Loucy (cell line): ENCODE measurements around the gene SHROOM3.

Experiments
- H2AFZ ChIP-seq: fragments of 200-600 bp; sonication (generic); 2 replicates; pipeline ENCODE4 v1.6.0; 2016; ENCODE audit warnings: antibody characterized with exemption, mild to moderate bottlenecking, low read length, moderate library complexity
- H3F3A ChIP-seq: fragments of 200-600 bp; 2 replicates; pipeline ENCODE4 v1.6.0; 2016; ENCODE audit warnings: antibody characterized with exemption, low read depth, mild to moderate bottlenecking
- H3K27me3 ChIP-seq: fragments of 200-600 bp; sonication (generic); 2 replicates; pipeline ENCODE4 v1.6.1; 2014; ENCODE audit warnings: low read length, mild to moderate bottlenecking; ENCODE audit not compliant: insufficient read depth, poor library complexity, severe bottlenecking
- H3K36me3 ChIP-seq: fragments of 200-600 bp; sonication (generic); 2 replicates; pipeline ENCODE4 v1.6.1; 2016; ENCODE audit warnings: low read length; ENCODE audit not compliant: insufficient read depth
- H3K4me1 ChIP-seq: fragments of 200-600 bp; sonication (generic); 2 replicates; pipeline ENCODE4 v1.5.1; 2014; ENCODE audit warnings: low read length, mild to moderate bottlenecking; ENCODE audit not compliant: insufficient read depth, poor library complexity, severe bottlenecking
- H3K4me2 ChIP-seq: fragments of 200-600 bp; sonication (generic); 2 replicates; pipeline ENCODE4 v1.6.0; 2014; ENCODE audit warnings: antibody characterized with exemption, low read length, low read depth, mild to moderate bottlenecking; ENCODE audit not compliant: poor library complexity, severe bottlenecking
- H3K4me3 ChIP-seq: fragments of 200-600 bp; sonication (generic); 2 replicates; pipeline ENCODE4 v1.5.1; 2014; ENCODE audit warnings: low read length, mild to moderate bottlenecking, mixed read lengths; ENCODE audit not compliant: poor library complexity, severe bottlenecking
- H3K79me2 ChIP-seq: fragments of 200-600 bp; sonication (generic); 2 replicates; pipeline ENCODE4 v1.6.1; 2014; ENCODE audit warnings: low read length; ENCODE audit not compliant: insufficient read depth
- H3K9ac ChIP-seq: fragments of 200-600 bp; sonication (generic); 2 replicates; pipeline ENCODE4 v1.6.0; 2014; ENCODE audit warnings: mild to moderate bottlenecking, low read depth, low read length, moderate library complexity; ENCODE audit not compliant: poor library complexity, severe bottlenecking
- H3K9me2 ChIP-seq: fragments of 200-600 bp; sonication (generic); replicated peaks from 2 replicates; pipeline ENCODE4 v1.6.1; 2016; ENCODE audit warnings: low read depth, low read length, mixed read lengths
- H3K9me3 ChIP-seq: fragments of 200-600 bp; sonication (generic); 2 replicates; pipeline ENCODE4 v1.6.1; 2014; ENCODE audit warnings: mild to moderate bottlenecking, antibody characterized with exemption, low read length, low read depth; ENCODE audit not compliant: insufficient read depth
- H4K20me1 ChIP-seq: fragments of 200-600 bp; sonication (generic); 2 replicates; pipeline ENCODE4 v1.6.0; 2014; ENCODE audit warnings: antibody characterized with exemption, low read length, mild to moderate bottlenecking; ENCODE audit not compliant: insufficient read depth, poor library complexity, severe bottlenecking
- CTCF ChIP-seq: fragments of 200-600 bp; sonication (generic); conservative IDR thresholded peaks from 2 replicates; pipeline ENCODE4 v1.5.1; 2014; ENCODE audit warnings: mild to moderate bottlenecking, antibody characterized with exemption, low read length
- EZH2phosphoT487 ChIP-seq: fragments of 200-600 bp; IDR thresholded peaks from 2 replicates; pipeline ENCODE4 v1.6.1; 2018; ENCODE audit warnings: antibody characterized with exemption, mild to moderate bottlenecking, moderate library complexity, borderline replicate concordance

The SHROOM3 gene

GRCh38 chr4:76702440-76703122, 267.6 kb downstream of the SHROOM3 start:
- Histone ChIP-seq H3K36me3 (no peaks in the 10 kb centered on the region), H3K4me1 (peaks cover 15% of the 10 kb centered on the region), H3K9me2 (no peaks in the 10 kb centered on the region), H3K4me2 (no peak overlapping the region), H4K20me1 (no peaks in the 10 kb centered on the region), H3K79me2 (no peaks in the 10 kb centered on the region), H3F3A (no peaks in the 10 kb centered on the region), H2AFZ (no peak overlapping the region), H3K4me3 (no peak overlapping the region), H3K9ac (no peak overlapping the region), H3K27me3 (no peaks in the 10 kb centered on the region), H3K9me3 (no peaks in the 10 kb centered on the region)
- TF ChIP-seq EZH2phosphoT487: no peak

GRCh38 chr4:76703123-76703490, 268.1 kb downstream of the SHROOM3 start:
- no peaks in the 10 kb centered on the region for H3K27me3 ChIP-seq
- no peaks in the 10 kb centered on the region for H3K36me3 ChIP-seq
- no peaks in the 10 kb centered on the region for H4K20me1 ChIP-seq
- H3K9me3 ChIP-seq: no peaks in the 10 kb centered on the region
- no peaks in the 10 kb centered on the region for H3K79me2 ChIP-seq
- H3K4me3 ChIP-seq: no peak overlapping the region
- no peak overlapping the region for H3K4me2 ChIP-seq
- H3K4me1 ChIP-seq: peaks cover 10% of the 10 kb centered on the region
- TF ChIP-seq CTCF (no peak), EZH2phosphoT487 (no peak)
- H3K9me2 ChIP-seq: no peaks in the 10 kb centered on the region
- H2AFZ ChIP-seq: no peak overlapping the region
- H3K9ac ChIP-seq: no peak overlapping the region
- H3F3A ChIP-seq: no peaks in the 10 kb centered on the region

GRCh38 chr4:76703676-76704075, 268.6 kb downstream of the SHROOM3 start:
- Histone ChIP-seq H4K20me1 (no peaks in the 10 kb centered on the region), H2AFZ (no peak overlapping the region), H3K4me1 (peaks cover 4% of the 10 kb centered on the region), H3K9ac (no peak overlapping the region), H3K9me2 (no peaks in the 10 kb centered on the region), H3K79me2 (no peaks in the 10 kb centered on the region), H3K36me3 (no peaks in the 10 kb centered on the region), H3K9me3 (no peaks in the 10 kb centered on the region), H3K27me3 (no peaks in the 10 kb centered on the region), H3K4me3 (no peak overlapping the region), H3F3A (no peaks in the 10 kb centered on the region), H3K4me2 (no peak overlapping the region)
- no peak for TF ChIP-seq CTCF
- no peak for TF ChIP-seq EZH2phosphoT487
